ENCODE data around the gene WHAMM.
"Not testable (repeated sequence)": the region's sequence is repeated elsewhere in the genome, so short reads cannot be mapped to it uniquely, and the experiment has no call there.

The WHAMM gene

DNA sequence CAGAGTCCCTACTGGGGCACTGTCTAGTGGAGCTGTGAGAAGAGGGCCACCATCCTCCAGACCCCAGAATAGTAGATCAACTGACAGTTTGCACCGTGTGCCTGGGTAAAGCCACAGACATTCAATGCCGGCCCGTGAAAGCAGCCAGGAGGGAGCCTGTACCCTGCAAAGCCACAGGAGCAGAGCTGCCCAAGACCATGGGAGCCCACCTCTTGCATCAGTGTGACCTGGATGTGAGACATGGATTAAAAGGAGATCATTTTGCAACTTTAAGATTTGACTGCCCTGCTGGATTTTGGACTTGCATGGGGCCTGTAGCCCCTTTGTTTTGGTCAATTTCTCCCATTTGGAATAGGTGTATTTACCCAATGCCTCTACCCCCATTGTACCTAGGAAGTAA lies 56.6 kb downstream of the WHAMM start:
- DNase-seq (ENCODE audit: low spot score), result not testable (repeated sequence)

DNA sequence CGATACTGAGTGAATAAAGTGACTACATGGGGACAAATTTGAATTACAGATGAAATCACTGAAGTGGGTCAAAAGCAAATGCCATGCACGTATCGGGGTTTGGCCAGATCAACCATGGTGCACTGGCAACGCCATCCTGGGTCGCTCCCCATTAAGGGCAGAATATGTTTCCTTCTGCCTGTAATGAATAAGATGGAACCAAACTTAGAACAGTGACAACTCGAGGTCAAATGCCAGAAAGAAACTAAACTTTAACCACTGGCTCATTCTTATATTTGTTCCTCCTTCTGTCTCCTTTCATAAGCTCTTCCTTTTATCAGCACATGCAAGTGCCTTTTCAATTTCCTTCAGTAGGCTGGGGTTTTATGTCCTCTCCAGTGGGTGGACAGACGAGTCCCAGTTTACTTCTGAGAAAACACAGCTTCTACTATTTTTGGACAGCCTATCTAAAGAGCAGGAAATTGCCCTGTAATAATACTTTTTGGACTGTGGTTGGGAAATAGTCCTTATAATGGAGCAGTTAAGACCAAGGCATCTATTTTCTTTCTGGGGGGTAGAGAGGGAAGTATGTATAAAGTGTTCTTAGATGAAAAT lies 61.4 kb downstream of the WHAMM start:
- DNase-seq (ENCODE audit: low spot score), result no peak

DNA sequence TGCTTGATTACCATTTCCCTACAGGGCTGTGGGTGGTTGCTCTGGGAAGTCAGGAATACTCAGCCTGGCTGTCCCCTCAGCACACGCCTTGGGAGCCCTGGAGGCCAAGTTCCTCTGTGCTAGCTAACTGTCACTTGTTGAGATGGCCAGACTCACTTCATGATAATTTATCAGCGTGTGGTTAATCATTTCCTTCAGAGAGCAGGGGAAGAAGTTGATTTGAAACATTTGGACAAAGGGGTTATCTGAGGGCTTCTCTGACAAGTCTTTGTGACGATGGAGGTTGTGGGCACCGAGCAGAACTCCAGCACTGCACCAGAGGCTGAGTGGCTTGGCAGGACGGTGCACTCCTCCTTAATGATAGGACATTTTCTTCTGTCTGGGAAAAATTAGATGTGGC lies 61.9 kb downstream of the WHAMM start:
- no peak for DNase-seq (ENCODE audit: low spot score)

DNA sequence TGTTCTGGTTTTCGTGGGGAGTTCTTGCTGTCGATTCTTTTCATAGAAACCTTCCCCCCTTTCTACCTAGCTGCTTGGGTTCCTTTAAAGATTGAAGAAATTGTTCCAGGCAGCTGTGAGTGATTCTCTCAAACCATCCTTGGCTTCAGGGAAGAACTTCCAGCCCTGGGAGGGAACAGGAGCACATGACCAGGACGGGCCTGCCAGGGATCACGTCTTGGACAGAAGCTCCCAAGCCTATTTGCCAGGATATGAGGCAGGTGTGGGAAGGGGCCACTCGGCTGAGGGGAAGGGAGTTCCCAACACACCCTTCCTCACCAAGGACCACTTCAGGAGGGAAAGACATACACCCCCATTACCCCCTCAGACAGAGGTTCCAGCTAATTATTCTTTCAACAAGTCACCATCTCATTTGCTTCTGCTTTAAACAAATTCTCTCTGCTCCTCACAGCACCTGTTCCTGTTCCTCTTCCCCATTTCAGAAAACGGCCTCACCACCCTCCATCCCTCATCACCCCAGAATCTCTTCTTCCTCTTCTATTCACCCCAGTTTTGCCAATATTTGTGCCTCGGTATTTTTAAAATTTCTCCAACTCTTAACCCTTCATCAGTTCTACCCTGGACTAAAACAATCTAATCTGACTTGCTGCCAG lies 62.5 kb downstream of the WHAMM start:
- DNase-seq (ENCODE audit: low spot score), result no peak

DNA sequence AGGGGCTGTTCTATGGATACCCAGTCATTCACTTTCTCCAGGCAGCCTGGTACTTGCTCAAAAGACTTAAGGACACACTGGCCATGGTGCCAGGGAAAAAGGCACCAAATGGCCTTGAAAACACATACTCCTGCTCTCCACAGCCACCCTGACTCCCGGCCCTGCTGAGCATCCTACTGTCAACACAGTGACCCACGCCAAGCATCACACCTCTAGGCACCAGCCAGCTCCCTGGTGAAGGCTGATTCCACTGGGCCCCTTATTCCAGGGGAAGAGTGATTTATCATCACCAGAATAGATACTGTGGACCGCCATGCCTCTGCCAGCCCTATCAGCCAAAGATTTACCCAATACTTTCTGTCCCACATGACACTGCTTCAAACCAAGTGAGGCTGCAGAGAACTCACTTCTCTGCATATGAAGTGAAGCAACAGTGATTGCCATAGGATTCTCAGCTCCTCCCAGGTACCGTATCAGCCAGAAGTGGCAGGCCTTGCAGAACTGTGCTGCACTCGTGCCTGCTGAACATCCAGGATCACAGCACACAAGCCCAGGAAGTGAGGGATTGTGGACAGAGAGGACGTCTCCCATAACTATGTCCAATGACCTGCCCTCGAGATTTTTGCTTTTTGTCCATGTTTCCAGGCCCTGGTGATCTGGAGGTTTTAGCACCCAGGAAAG lies 63.7 kb downstream of the WHAMM start:
- DNase-seq (ENCODE audit: low spot score), result no peak

DNA sequence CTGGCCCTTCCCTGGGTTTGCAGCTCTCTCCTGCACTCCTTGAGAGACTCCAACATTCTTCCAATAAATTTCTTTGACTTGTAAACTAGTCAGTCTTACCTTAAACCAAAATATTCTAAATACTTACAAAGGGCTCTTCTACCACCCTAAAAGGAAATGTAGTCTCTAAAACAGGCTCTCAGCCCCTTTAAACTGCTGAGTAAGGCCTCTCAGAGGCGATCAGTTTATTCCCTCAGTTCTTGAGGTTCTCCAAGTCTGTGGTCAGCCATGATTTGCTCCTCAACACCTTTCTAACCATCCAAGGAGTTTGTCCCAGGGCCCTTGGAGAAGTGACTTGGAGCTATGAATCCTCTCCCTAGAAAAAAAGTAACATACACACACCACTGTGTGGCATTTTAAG lies 64.8 kb downstream of the WHAMM start:
- no peak for DNase-seq (ENCODE audit: low spot score)

GRCh38 chr15:82874961-82875360 lies 65.5 kb downstream of the WHAMM start:
- DNase-seq (ENCODE audit: low spot score), result no peak

DNA sequence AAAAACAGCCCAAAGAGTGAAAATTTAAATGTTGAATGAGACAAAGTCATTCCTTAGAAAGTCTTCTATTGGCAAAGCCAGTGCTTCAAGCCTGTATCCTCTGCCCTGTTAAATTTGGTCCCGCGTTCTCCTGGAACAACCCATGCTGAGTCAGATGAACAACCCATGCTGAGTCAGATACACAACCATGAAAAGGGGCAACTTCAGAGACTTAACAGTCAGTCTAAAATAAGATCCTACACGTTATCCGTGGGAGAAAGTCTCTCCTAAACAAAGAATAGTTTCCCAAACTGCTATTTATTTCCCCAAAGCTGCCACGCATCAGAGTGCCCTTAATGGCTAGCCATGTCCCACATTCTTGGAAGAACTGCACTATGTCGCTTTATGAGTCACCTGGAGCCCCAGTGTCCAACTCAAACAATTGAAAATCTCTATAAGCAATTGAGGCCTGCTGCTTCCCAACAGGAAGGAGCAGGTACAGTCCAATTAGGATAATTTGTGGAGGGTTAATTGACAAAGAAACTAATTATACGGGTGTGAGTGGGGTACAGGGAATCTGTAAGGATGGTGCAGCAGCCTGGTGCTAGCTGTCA lies 66.1 kb downstream of the WHAMM start:
- DNase-seq (ENCODE audit: low spot score), result no peak

DNA sequence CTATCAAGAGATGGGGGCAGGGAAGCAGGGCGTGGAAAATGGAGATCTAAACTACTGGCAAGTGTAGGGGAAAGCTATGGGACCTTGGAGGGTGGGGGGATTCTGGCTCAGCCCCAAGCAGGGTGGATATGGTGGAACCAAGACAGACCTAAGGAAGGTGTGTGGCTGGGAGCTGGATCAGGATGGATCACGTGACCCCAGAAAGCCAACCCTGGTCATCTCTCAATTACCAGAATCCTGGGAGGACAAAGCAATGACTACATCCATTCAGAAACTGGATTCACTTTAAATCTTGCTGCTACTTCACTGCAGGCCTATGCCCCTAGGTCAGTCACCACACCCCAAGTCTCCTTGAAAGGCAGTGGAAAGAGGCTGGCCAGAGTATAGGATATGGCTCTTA lies 68.4 kb downstream of the WHAMM start:
- DNase-seq (ENCODE audit: low spot score), result no peak

- DNase-seq (ENCODE audit: low spot score), result no peak
Measured at GRCh38 chr15:82878325-82878724, 68.9 kb downstream of the WHAMM start.

DNA sequence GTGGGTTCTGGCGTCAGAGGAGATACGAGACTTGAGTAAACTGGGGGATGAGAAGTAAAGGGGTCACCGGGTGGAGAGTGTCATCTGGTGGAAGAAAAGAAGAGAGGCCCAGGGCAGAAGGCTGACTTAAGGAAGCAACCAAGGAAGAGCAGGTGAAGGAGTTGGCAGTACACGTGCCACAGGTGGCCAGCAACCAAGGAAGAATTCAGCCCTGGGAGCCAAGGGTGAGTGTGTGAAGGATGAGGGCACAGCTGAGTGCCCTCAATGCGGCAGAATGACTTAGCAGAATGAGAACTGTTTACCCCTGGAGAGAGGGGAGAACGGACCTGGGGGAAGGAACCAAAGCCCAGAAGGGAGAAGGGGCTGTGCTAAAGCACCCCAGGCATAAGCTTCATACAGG lies 71.3 kb downstream of the WHAMM start:
- DNase-seq (ENCODE audit: low spot score), result no peak

DNA sequence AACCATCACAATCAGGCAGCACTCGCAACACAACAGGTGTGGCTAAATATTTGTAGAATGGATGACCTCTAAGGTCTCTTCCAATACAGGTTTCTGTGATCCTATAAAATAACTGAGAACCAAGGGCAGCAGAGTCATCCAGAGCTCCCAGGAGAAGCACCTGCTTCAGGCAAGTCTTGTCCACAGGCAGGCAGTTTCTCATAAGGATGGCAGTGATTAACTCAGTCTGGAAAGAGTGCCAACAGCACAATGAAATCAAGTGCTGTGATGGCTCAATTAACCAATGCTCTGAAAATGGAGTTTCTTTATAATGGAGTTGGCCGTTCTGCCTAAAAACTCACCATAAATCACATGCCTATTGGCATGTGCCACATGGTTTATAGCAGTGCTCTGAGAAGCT lies 72.3 kb downstream of the WHAMM start:
- DNase-seq (ENCODE audit: low spot score), result no peak

GRCh38 chr15:82882273-82882928 lies 73.0 kb downstream of the WHAMM start:
- no peak for DNase-seq (ENCODE audit: low spot score)

Data from pons (tissue), 1 donor.